Measurements from ENCODE around the gene MAFB.

MAFB gene

DNA sequence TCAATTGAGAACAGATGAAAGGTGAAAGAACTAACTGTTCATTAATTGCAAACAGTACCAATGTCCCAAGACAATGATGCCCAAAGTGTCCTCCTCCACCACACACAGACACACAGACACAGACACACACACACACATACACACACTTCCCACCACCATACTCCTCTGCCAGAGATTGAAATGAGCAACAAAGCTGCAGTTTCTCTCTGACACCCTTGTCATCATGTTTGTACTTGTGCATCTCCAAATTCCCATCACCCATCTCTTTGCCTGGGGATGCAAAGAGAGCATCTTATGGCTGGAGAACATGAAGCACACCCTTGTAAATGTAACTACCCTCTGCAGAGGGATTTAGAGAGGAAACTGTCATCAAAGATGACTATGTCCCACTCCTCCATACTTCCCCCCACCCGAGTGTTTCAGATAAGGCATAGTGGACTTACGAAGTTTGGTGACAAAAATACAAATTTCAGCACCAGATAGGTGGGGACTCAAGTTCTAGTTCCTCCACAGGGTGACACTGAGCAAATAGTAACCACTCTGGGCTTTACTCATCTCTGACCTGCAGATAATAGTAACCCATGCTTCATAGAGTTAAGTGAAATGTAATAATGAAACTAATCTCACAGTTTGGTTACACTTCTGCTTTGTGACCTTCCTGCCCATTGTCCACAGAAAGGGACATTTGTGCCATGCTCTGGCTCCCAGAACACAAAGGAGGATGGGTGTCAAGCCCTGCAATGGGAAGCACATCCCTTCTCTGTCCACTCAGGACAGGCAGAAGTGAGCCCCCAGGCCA, 8.7 kb downstream of the MAFB start:
- DNase-seq, result no peak

DNA sequence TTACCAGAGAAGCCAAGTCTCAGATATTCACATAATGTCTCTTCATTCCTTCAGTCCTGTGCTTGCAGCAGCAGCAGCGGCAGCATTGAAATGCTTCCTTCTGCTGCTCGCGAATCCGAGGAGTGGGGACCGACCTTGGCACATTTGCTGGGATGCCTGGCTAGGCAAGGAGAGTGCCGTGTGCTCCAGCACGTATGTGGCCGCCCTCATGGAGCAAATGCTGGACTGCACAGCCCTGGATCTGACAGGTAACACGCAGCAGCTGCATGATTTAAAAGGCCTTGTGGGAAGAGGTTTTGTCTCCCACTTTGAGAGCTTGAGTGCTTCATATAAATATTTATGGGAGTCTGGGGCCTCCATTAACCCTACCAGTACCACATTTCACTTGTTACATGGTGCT, 9.9 kb downstream of the MAFB start:
- DNase-seq, result no peak

- peak; percentile 63 for DNase-seq
These were observed 10.7 kb downstream of the MAFB start for GRCh38 chr20:40678286-40678875.

DNA sequence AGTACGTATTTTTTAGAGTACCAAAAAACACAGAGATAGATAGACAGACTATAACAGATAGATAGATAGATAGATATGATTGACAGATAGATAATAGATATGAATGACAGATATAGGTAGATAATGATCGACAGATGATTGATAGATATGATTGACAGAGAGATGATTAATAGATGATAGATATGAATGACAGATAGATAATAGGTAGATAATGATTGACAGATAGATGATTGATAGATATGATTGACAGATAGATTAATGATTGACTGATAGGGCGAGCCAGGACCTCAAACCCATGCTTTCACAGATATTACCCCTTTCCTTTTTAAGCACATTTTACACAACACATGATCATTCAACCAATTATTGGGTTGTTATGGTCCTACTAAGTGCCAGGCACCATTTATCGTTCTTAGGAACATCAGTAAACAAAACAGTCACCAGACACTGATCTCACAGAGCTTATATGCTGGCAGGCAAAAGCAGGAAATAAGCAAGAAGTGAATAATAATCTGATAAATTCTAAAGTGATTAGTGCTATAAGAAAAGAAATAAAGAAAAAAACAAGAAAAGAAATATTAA, 11.6 kb downstream of the MAFB start:
- DNase-seq, result no peak

DNA sequence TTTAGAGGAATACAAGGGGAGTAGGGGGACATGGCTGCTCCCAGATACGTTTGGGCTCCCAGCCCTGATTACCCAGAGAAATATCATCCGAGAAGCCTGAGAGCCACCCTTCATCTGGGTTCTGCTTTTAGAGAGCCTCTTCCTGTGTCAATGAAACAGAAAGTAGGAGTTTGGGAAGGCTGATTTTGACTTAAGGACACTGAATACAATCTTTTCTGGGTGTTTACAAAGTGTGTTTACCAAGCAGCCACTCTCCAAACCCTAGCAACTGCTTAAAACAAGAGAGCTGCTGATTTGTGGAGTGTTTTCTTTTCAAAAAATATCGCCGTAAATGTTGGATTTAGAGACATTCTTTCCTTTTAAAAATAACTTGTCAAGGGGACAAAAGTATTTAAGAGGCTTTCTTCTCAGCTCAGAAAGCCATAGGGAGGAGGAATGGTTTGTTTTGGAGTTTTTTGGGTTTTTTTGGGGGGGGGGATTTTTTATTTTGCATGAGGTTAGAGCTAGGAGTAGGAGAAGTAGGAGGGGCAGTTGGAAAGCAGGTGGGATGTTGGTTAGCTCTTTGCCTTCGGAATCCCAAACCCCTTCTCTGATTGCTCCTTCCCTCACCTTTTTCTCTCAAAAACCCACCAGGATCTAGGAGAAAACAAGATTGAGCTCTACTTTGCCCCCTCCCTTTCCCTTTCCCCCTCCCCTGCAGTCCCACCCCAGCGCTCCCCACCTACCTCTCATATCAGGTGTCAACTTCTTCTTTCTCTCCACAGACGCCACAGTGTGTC, 12.4 kb downstream of the MAFB start:
- DNase-seq, result no peak

DNA sequence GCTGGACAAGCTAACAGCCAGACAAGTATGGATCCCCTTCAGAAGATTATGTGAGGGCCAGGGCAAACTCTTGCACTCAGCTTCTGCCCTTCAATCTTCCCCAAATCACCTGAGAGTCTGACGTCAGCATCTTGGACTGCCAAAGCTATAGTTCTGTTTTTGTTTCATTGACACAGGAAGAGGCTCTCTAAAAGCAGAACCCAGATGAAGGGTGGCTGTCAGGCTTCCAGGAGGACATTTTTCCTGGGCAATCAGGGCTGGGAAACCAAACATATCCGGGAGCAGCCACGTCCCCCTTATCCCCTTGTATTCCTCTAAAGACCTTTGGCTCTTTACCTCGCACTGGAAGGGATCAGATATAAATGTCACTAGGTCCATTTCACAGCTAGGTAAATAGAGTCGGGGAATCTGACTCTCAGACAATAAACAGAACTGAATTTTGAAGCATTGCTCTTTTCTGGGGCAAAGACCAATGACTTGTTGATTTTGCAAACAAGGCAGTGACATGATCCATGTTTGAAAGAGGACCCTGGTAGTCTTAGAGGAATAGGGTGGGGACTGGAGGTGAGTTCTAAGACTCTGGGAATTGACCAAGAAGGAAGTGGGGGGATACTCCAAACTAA, 13.3 kb downstream of the MAFB start:
- no peak for DNase-seq

- DNase-seq, result peak; percentile 9
These were observed 15.6 kb downstream of the MAFB start for GRCh38 chr20:40673442-40673841.

DNA sequence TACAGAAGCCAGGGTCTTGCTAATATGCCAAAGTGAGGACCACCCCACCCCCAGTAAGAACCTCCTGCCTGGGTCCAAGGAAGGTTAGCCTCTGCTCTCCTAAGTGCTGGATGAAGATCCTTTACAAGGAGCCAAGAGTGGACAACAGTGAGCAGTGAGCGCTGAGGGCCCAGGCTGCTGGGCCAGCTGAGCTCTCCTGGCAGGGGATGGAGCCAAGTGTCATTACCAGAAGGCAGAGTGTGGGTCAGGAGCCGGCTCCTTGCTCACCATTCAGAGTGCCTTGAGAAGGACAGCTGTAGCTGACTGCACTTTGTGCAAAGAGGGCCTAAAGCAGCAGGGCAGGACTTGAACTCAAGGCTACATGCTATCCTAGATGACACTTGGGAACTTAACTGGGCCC, 16.9 kb downstream of the MAFB start:
- no peak for DNase-seq

- DNase-seq, result no peak
These were observed 18.8 kb downstream of the MAFB start for GRCh38 chr20:40670253-40670652.

- no peak for DNase-seq
These were observed 19.3 kb downstream of the MAFB start for GRCh38 chr20:40669692-40670091.

DNA sequence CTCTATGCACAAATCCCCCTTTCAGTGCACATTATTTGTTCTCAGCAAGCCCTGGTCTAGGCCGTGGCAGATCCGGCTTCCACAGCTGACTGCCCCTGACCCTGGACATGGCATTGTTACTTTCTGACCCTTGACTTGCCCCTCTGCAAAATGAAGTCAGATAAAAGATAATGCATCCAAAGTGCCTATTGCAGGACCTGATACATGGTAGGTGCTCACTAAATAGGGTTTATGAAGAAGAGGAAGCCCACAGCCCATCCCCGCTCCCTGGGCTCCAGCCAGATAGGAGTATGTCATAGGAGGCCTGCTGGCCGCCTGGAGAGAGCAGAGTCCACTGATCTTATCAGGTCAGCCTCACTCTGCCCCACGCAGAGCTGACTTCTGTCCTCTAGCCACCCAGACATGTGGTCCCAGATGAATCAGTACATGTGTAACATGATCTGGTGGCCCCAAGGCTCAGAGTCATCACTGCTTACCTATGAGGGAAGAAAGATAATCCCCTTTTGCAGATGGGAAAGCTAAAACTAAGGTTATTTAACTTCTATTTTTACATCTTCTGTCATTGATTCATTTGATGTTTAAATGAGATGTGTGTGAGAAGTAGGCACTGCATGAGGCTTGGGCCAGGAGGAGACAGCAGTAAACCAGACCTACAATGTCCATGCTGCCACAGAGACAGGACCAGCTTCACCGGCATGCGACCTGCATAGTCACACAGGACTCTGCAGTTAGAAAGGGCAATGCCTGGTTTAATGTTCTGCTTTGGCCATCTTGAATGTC, 20.4 kb downstream of the MAFB start:
- no peak for DNase-seq

- DNase-seq, result no peak
These were observed 21.5 kb downstream of the MAFB start for GRCh38 chr20:40667503-40667902.

DNA sequence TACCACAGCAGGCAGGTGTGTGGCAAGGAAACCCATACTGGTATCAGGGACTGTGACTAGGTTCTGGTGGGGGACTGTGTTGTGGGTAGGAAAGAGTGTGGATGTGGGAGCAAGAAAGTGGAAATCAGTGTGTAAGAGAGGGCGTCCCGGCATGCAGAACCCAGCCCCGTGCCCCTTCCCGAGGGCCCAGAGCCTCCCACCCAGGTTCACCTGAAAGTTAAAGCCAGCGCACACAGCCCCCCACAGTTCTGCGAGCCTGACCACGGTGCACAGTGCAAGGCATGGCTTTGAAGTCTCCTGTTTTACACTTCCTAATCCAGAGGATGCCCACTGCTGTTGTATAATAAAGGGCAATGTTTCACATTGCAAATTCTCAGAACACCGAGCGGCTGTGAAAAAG, 22.7 kb downstream of the MAFB start:
- no peak for DNase-seq

DNA sequence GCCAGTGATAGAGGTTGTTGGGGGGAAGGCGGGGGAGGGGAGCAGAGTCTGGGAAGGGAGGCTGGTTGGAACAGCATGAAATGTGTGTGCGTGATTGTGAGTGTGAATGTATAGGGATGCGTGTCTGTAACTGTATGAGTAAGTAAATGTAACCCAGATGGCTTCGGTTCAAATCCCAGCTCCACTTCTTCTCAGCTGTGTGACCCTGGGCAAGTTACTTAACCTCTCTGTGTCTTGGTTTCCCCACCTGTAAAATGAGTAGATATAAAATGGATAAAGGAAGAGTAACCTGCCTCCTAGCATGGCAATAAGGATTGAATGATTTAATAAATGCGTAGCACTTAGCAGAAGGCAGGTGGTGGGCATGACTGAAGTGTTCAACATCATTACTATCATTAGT, 24.1 kb downstream of the MAFB start:
- no peak for DNase-seq

- no peak for DNase-seq
These were observed 24.8 kb downstream of the MAFB start for GRCh38 chr20:40663991-40664880.

- no peak for DNase-seq
These were observed 25.7 kb downstream of the MAFB start for GRCh38 chr20:40663304-40663790.

- DNase-seq, result no peak
These were observed 29.5 kb downstream of the MAFB start for GRCh38 chr20:40659567-40659966.

GRCh38 chr20:40658509-40658908, 30.5 kb downstream of the MAFB start:
- no peak for DNase-seq

- DNase-seq, result no peak
These were observed 31.5 kb downstream of the MAFB start for GRCh38 chr20:40657526-40657925.

DNA sequence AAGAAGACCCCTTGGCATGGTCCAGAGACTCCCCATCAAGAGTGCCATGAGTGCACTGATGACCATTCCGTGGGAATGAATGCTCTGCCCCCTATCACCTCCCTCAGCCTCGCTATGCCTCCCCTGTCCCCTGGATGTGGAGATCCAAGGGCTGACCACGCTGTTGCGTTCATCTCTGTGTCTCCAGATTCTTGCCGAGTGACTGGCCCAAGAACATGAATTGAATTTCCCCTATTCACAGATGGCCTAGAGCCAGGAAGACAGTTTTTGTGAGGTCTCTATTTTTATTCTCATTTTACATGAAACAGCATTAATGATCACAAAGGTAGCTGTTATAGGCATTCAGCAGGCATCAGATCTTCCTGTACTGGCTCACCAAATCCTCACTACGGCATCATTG, 33.6 kb downstream of the MAFB start:
- DNase-seq, result no peak

GRCh38 chr20:40654876-40655275, 34.2 kb downstream of the MAFB start:
- no peak for DNase-seq
